Trophoblast cell (in vitro differentiated cells and primary cell): Measurements from ENCODE around the gene BBX.

Experiments used
- DNase-seq, 2 donors: peaks; one replicate each; pipeline ENCODE4 v3.0.0-alpha.2; 2016
- H2AFZ ChIP-seq: 2 replicates; pipeline ENCODE4 v1.6.1; 2013; ENCODE audit warnings: low read length, moderate library complexity, mild to moderate bottlenecking; ENCODE audit not compliant: insufficient read depth, poor library complexity
- H2AK5ac ChIP-seq: 2 replicates; pipeline ENCODE4 v1.6.1; 2013; ENCODE audit warnings: mild to moderate bottlenecking, low read length
- H2BK120ac ChIP-seq: 2 replicates; pipeline ENCODE4 v1.6.1; 2013; ENCODE audit warnings: low read length, mild to moderate bottlenecking, moderate library complexity; ENCODE audit not compliant: insufficient read depth, poor library complexity
- H2BK12ac ChIP-seq: 2 replicates; pipeline ENCODE4 v1.6.1; 2013; ENCODE audit warnings: mild to moderate bottlenecking, low read length, moderate library complexity
- H2BK5ac ChIP-seq: 2 replicates; pipeline ENCODE4 v1.6.1; 2013; ENCODE audit warnings: low read length, low read depth, moderate library complexity, mild to moderate bottlenecking; ENCODE audit not compliant: poor library complexity
- H3K14ac ChIP-seq: 2 replicates; pipeline ENCODE4 v1.6.1; 2013; ENCODE audit warnings: mild to moderate bottlenecking, low read length
- H3K18ac ChIP-seq: 2 replicates; pipeline ENCODE4 v1.6.1; 2013; ENCODE audit warnings: mild to moderate bottlenecking, low read length
- H3K23ac ChIP-seq: 2 replicates; pipeline ENCODE4 v1.6.1; 2013; ENCODE audit warnings: low read length
- H3K27ac ChIP-seq: 2 replicates; pipeline ENCODE4 v1.5.1; 2013; ENCODE audit warnings: low read depth, mild to moderate bottlenecking, inconsistent platforms, low read length, moderate library complexity
- H3K27me3 ChIP-seq: 2 replicates; pipeline ENCODE4 v1.6.1; 2013; ENCODE audit warnings: inconsistent platforms, mild to moderate bottlenecking, low read length, moderate library complexity; ENCODE audit not compliant: insufficient read depth
- H3K36me3 ChIP-seq, 2 experiments: 1 replicate in 1 of 2; 2 replicates in 1 of 2; pipeline ENCODE4 v1.6.1; 2013; ENCODE audit warnings: low read length in 2 of 2, mild to moderate bottlenecking in 2 of 2, moderate library complexity in 1 of 2; ENCODE audit not compliant: insufficient read depth in 2 of 2, control insufficient read depth in 1 of 2
- H3K4ac ChIP-seq: 2 replicates; pipeline ENCODE4 v1.6.1; 2013; ENCODE audit warnings: low read depth, mild to moderate bottlenecking, low read length, moderate library complexity
- H3K4me1 ChIP-seq, 2 experiments: 1 replicate in 1 of 2; 2 replicates in 1 of 2; pipeline ENCODE4 v1.6.1; 2013; ENCODE audit warnings: low read length in 2 of 2, mild to moderate bottlenecking in 2 of 2, moderate library complexity in 1 of 2; ENCODE audit not compliant: insufficient read depth in 2 of 2, control insufficient read depth in 1 of 2
- H3K4me2 ChIP-seq: 2 replicates; pipeline ENCODE4 v1.6.1; 2013; ENCODE audit warnings: inconsistent platforms, mild to moderate bottlenecking, low read length, moderate library complexity
- H3K4me3 ChIP-seq: 2 replicates; pipeline ENCODE4 v1.5.1; 2013; ENCODE audit warnings: mild to moderate bottlenecking, low read depth, low read length, inconsistent platforms
- H3K79me1 ChIP-seq: one replicate; pipeline ENCODE4 v1.6.1; 2013; ENCODE audit warnings: low read length
- H3K79me2 ChIP-seq: 2 replicates; pipeline ENCODE4 v1.6.1; 2013; ENCODE audit warnings: low read length, mild to moderate bottlenecking; ENCODE audit not compliant: control insufficient read depth, insufficient read depth, poor library complexity
- H3K9ac ChIP-seq: 2 replicates; pipeline ENCODE4 v1.6.1; 2013; ENCODE audit warnings: mild to moderate bottlenecking, low read length
- H3K9me3 ChIP-seq: 2 replicates; pipeline ENCODE4 v1.6.1; 2013; ENCODE audit warnings: low read depth, mild to moderate bottlenecking, control low read depth, inconsistent platforms, low read length; ENCODE audit not compliant: insufficient read depth
- H4K12ac ChIP-seq: 2 replicates; pipeline ENCODE4 v1.6.1; 2013; ENCODE audit warnings: low read depth, mild to moderate bottlenecking, low read length, moderate library complexity
- H4K8ac ChIP-seq: 2 replicates; pipeline ENCODE4 v1.6.1; 2013; ENCODE audit warnings: low read depth, mild to moderate bottlenecking, low read length, moderate library complexity
- H4K91ac ChIP-seq: one replicate; pipeline ENCODE4 v1.6.1; 2013; ENCODE audit warnings: low read depth, mild to moderate bottlenecking, low read length, moderate library complexity
- WGBS: extraction: QIAGEN DNeasy Blood & Tissue Kit; methylation state at CpG from one replicate; pipeline ENCODE4 v1.1.7; 2013; ENCODE audit warnings: missing lambda C conversion rate; ENCODE audit not compliant: insufficient read length, insufficient coverage; ENCODE audit errors: extremely low coverage; 5-methylcytosine and 5-hydroxymethylcytosine counted together

Gene BBX

DNA sequence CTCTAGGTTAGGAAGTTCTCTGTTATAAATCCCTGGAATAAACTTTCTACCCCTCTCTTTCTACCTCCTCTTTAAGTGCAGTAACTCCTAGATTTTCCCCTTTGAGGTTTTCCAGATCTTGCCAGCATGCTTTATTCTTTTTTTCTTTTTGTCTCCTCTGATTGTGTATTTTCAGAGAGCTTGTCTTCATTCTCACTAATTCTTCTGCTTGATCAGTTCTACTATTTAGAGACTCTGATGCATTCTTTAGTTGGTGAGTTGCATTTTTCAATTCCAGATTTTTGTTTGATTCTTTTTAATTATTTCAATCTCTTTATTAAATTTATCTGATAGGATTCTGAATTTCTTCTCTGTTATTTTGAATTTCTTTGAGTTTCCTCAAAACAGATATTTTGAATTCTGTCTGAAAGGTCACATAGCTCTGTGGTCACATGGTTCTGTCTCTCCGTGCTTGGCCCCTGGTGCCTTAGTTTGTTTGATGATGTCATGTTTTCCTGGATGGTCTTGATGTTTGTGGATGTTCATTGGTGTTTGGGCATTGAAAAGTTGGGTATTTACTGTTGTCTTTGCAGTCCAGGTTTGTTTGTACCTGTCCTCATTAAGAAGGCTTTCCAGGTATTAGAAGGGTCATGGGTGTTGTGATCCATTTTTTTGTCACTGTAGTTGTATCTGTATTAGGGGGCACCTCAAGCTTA lies 89.2 kb downstream of the BBX start:
- H2AFZ ChIP-seq: no peak overlapping the region
- no peak overlapping the region for H3K4me2 ChIP-seq
- H3K27me3 ChIP-seq: no peaks in the 10 kb centered on the region
- H4K12ac ChIP-seq: no peak overlapping the region
- no peaks in the 10 kb centered on the region for H3K79me1 ChIP-seq
- H3K4ac ChIP-seq: no peak overlapping the region
- H3K4me3 ChIP-seq: no peak overlapping the region
- no peaks in the 10 kb centered on the region for H3K9me3 ChIP-seq
- no peak overlapping the region for H3K18ac ChIP-seq
- no peak overlapping the region for H4K8ac ChIP-seq
- no peaks in the 10 kb centered on the region for H3K79me2 ChIP-seq
- H3K9ac ChIP-seq: no peak overlapping the region
- H4K91ac ChIP-seq: no peak overlapping the region
- no peak overlapping the region for H3K27ac ChIP-seq
- peaks cover 0 to 1% of the 10 kb centered on the region in 2 experiments for H3K36me3 ChIP-seq
- no peak overlapping the region for H2AK5ac ChIP-seq
- no peak overlapping the region for H2BK120ac ChIP-seq
- H2BK5ac ChIP-seq: no peak overlapping the region
- WGBS: no CpG with 5 or more reads among the region's 1 CpG
- no peak for DNase-seq
- H3K23ac ChIP-seq: no peak overlapping the region
- H2BK12ac ChIP-seq: no peak overlapping the region
- H3K14ac ChIP-seq: no peak overlapping the region
- H3K4me1 ChIP-seq: peaks cover 5 to 10% of the 10 kb centered on the region in 2 experiments

GRCh38 chr3:107612664-107613084 lies 89.9 kb downstream of the BBX start:
- WGBS: no CpG with 5 or more reads among the region's 2 CpGs
- Histone ChIP-seq H3K9me3 (no peaks in the 10 kb centered on the region), H3K36me3 (no peaks in the 10 kb centered on the region), H2AK5ac (no peak overlapping the region), H3K14ac (no peak overlapping the region), H3K27me3 (no peaks in the 10 kb centered on the region), H3K79me1 (no peaks in the 10 kb centered on the region), H3K4me2 (no peak overlapping the region), H3K23ac (no peak overlapping the region), H3K79me2 (no peaks in the 10 kb centered on the region), H4K12ac (no peak overlapping the region), H3K18ac (no peak overlapping the region), H2BK5ac (no peak overlapping the region), H3K4ac (no peak overlapping the region), H3K4me1 (peaks cover 5 to 10% of the 10 kb centered on the region in 2 experiments), H3K27ac (no peak overlapping the region), H2AFZ (no peak overlapping the region), H4K8ac (no peak overlapping the region), H4K91ac (no peak overlapping the region), H2BK120ac (no peak overlapping the region), H3K9ac (no peak overlapping the region), H2BK12ac (peak overlapping the region; percentile 9), H3K4me3 (no peak overlapping the region)
- no peak for DNase-seq

GRCh38 chr3:107619549-107619948 lies 96.8 kb downstream of the BBX start:
- Histone ChIP-seq H4K8ac (no peak overlapping the region), H2BK120ac (no peak overlapping the region), H3K4me3 (no peak overlapping the region), H4K91ac (no peak overlapping the region), H4K12ac (no peak overlapping the region), H3K23ac (no peak overlapping the region), H3K4ac (no peak overlapping the region), H2AK5ac (no peak overlapping the region), H3K79me1 (no peaks in the 10 kb centered on the region), H2BK5ac (no peak overlapping the region), H3K27ac (no peak overlapping the region), H3K4me1 (no peaks in the 10 kb centered on the region), H3K36me3 (no peaks in the 10 kb centered on the region), H3K9me3 (no peaks in the 10 kb centered on the region), H3K27me3 (no peaks in the 10 kb centered on the region), H2BK12ac (no peak overlapping the region), H3K14ac (no peak overlapping the region), H2AFZ (no peak overlapping the region), H3K4me2 (no peak overlapping the region), H3K9ac (no peak overlapping the region), H3K79me2 (no peaks in the 10 kb centered on the region), H3K18ac (no peak overlapping the region)
- no peak for DNase-seq
- no CpG with 5 or more reads among the region's 2 CpGs for WGBS

DNA sequence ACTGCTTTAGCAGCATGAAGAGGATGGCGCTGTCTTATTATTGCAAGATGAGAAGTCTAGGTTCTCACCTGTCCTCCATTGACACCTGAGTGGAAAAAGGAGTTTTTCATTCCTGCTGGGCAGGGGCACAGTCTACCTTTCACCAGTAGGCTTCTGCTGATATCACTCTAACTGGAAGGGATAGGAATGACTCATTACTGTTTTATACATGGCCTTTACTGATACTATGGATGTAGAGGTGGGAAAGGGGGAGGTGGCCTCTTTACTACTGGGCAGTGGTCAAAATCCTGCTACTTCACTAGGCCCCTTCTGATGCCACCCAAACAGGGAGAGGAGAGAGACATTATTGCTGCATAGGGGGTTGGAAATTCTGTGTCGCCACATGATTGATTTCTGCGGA lies 97.8 kb downstream of the BBX start:
- Histone ChIP-seq H3K4ac (no peak overlapping the region), H3K4me2 (no peak overlapping the region), H3K4me1 (no peaks in the 10 kb centered on the region), H3K9ac (no peak overlapping the region), H3K79me1 (no peaks in the 10 kb centered on the region), H3K23ac (peak overlapping the region; percentile 92), H2BK120ac (no peak overlapping the region), H3K14ac (no peak overlapping the region), H2BK12ac (no peak overlapping the region), H4K12ac (no peak overlapping the region), H3K18ac (peak overlapping the region; percentile 37), H2AFZ (no peak overlapping the region), H3K9me3 (no peaks in the 10 kb centered on the region), H4K91ac (no peak overlapping the region), H3K27me3 (no peaks in the 10 kb centered on the region), H4K8ac (no peak overlapping the region), H3K27ac (no peak overlapping the region), H2BK5ac (no peak overlapping the region), H3K36me3 (no peaks in the 10 kb centered on the region), H2AK5ac (peak overlapping the region; percentile 37), H3K79me2 (no peaks in the 10 kb centered on the region), H3K4me3 (no peak overlapping the region)
- WGBS: no CpG with 5 or more reads among the region's 3 CpGs
- no peak for DNase-seq
